GM12864 (cell line): ENCODE data around the gene NFYA.

Experiments
- DNase-seq: peaks from one replicate; pipeline ENCODE4 v3.0.0-alpha.2; 2011; ENCODE audit warnings: low read depth
- H3K4me3 ChIP-seq: 2 replicates; pipeline ENCODE4 v1.5.1; 2011; ENCODE audit warnings: mild to moderate bottlenecking, low read depth, low read length, control low read depth
- TF ChIP-seq, protein P1 (sequence below): IDR thresholded peaks from 2 replicates; pipeline ENCODE4 v1.5.1; 2011; ENCODE audit warnings: low read depth, mild to moderate bottlenecking, moderate library complexity, low read length, control low read depth, inconsistent platforms; ENCODE audit errors: missing control alignments

Gene NFYA

DNA sequence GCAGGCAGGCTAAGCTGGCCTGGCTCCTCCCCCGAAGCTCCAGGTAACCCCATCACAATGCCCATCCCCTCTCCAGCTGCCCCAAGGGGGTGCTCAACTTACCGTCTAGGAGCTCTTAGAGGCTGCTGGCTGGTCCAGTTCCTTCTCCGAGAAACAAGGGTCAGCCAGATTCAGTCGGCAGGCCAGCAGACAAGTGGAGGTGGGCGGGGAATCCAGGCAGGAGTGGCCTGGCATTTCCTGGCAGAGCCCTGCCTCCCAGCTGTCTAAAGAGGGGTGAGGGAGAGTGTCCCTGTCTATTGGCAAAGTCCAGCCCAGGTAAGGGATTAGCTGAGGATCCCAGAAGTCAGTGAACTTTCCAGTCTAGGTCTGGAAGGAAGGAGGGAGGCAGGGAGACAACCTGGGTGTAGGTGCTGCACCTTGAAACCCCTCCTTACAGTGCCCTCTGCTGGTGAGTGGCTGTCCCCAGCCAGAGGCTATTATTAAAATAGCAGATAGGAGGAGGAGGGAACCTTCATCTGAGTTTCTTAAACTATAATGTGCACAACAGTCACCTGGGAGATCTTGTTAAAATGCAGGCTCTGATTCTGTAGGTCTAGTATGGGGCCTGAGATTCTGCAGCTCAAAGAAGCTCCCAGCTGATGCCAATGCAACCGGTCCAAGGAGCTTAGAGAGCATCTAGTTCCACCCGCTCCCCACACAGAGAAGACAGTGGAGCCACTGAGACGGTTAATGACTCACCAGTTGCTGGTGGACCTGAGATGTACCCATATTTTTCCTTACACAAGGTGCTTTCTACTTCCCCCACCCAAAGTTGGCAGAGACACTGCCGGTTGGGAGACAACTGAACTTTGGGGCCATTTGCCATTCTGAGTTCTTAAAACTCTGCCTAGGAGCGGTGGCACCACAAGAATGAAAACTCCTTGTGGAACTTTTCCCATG, 33.4 kb upstream of the NFYA start, which contains the start of gene UNC5CL:
Gene UNC5CL (minus strand): TSS at position 162 of the 939 bp plus-strand sequence. CDS start 4,147 bp downstream, outside the sequence.
- H3K4me3 ChIP-seq: no peak within 1 kb of the TSS
- no peak for DNase-seq
- TF ChIP-seq, protein P1, sequence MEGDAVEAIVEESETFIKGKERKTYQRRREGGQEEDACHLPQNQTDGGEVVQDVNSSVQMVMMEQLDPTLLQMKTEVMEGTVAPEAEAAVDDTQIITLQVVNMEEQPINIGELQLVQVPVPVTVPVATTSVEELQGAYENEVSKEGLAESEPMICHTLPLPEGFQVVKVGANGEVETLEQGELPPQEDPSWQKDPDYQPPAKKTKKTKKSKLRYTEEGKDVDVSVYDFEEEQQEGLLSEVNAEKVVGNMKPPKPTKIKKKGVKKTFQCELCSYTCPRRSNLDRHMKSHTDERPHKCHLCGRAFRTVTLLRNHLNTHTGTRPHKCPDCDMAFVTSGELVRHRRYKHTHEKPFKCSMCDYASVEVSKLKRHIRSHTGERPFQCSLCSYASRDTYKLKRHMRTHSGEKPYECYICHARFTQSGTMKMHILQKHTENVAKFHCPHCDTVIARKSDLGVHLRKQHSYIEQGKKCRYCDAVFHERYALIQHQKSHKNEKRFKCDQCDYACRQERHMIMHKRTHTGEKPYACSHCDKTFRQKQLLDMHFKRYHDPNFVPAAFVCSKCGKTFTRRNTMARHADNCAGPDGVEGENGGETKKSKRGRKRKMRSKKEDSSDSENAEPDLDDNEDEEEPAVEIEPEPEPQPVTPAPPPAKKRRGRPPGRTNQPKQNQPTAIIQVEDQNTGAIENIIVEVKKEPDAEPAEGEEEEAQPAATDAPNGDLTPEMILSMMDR: peak; percentile 88

GRCh38 chr6:41040101-41040939, 32.5 kb upstream of the NFYA start:
- no peak overlapping the region for H3K4me3 ChIP-seq
- TF ChIP-seq, protein P1: no peak
- DNase-seq: no peak

- DNase-seq: no peak
- TF ChIP-seq, protein P1: no peak
- no peak overlapping the region for H3K4me3 ChIP-seq
Observed at GRCh38 chr6:41040940-41041536, 31.7 kb upstream of the NFYA start.

GRCh38 chr6:41042226-41043055, 30.3 kb upstream of the NFYA start, which contains the start of gene TSPO2:
TSS of gene TSPO2 (plus strand) at chr6:41042467. CDS start at chr6:41042986, 519 bp downstream.
- no peak within 1 kb of the TSS for H3K4me3 ChIP-seq
- TF ChIP-seq, protein P1: no peak
- DNase-seq: no peak

GRCh38 chr6:41043151-41043550, 29.6 kb upstream of the NFYA start:
- H3K4me3 ChIP-seq: no peak overlapping the region
- no peak for DNase-seq
- TF ChIP-seq, protein P1: no peak

DNA sequence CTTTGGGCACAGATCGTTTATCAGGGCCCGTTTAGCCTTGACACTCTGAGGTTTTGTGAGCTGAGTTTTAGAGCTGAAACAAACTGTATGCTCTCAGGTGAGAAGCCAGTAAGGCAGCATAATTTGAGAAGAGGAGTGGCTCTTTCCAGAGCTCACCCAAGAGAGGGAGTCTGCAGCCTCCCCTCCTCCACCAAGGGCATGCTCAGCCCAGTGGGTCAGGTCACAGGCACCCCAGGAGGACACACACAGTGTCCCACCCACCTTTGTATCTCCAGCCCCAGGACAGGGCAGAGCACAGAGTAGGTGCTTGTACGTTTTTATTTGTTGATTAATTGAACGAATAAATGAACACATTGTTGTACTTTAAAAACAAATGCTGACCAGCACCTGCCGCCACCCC, 27.1 kb upstream of the NFYA start:
- TF ChIP-seq, protein P1: no peak
- H3K4me3 ChIP-seq: no peak overlapping the region
- no peak for DNase-seq
